Cortex of kidney (tissue), 1 donor: ENCODE data around the gene ZNF682.
"Not testable (repeated sequence)": the region's sequence is repeated elsewhere in the genome, so short reads cannot be mapped to it uniquely, and the experiment has no call there.

ENCODE experiments used
- DNase-seq: peaks from one replicate; lab custom pipeline; 2025; lab: John Stamatoyannopoulos, UW

The ZNF682 gene

GRCh38 chr19:20039203-20039723 is at the start of gene ZNF682:
ZNF682 (minus strand) TSS chr19:20039505; CDS start chr19:20039345, 160 bp downstream.
- DNase-seq = peak; percentile 64

GRCh38 chr19:20082876-20083275 is 43.6 kb upstream of the ZNF682 start:
- DNase-seq = not testable (repeated sequence)

- DNase-seq = not testable (repeated sequence)
These were observed 43.0 kb upstream of the ZNF682 start for GRCh38 chr19:20082232-20082833.

GRCh38 chr19:20080656-20081055 is 41.4 kb upstream of the ZNF682 start:
- no peak for DNase-seq

- no peak for DNase-seq
These were observed 40.2 kb upstream of the ZNF682 start for GRCh38 chr19:20079476-20079875.

- no peak for DNase-seq
These were observed 39.3 kb upstream of the ZNF682 start for GRCh38 chr19:20078581-20079031.

- no peak for DNase-seq
These were observed 38.6 kb upstream of the ZNF682 start, which contains the start of gene ZNF90 for GRCh38 chr19:20077791-20078463. ZNF90 (plus strand) TSS chr19:20078000; CDS start chr19:20078133, 133 bp downstream.

GRCh38 chr19:20072936-20073335 is 33.6 kb upstream of the ZNF682 start:
- no peak for DNase-seq

- DNase-seq = no peak
These were observed 31.4 kb upstream of the ZNF682 start for GRCh38 chr19:20070691-20071090.

GRCh38 chr19:20068559-20068958 is 29.3 kb upstream of the ZNF682 start:
- DNase-seq = not testable (repeated sequence)

GRCh38 chr19:20067943-20068342 is 28.6 kb upstream of the ZNF682 start:
- no peak for DNase-seq

- DNase-seq = no peak
These were observed 27.6 kb upstream of the ZNF682 start for GRCh38 chr19:20066861-20067260.

GRCh38 chr19:20060282-20060681 is 21.0 kb upstream of the ZNF682 start:
- no peak for DNase-seq

- not testable (repeated sequence) for DNase-seq
These were observed 19.4 kb upstream of the ZNF682 start for GRCh38 chr19:20058738-20059137.

- DNase-seq = peak; percentile 39
These were observed 12.8 kb upstream of the ZNF682 start for GRCh38 chr19:20051841-20052768.

GRCh38 chr19:20045742-20046141 is 6.4 kb upstream of the ZNF682 start:
- DNase-seq = not testable (repeated sequence)

- no peak for DNase-seq
These were observed 5.4 kb upstream of the ZNF682 start for GRCh38 chr19:20044663-20045062.

GRCh38 chr19:20038358-20039202 is 725 bp downstream of the ZNF682 start:
- DNase-seq = no peak

- DNase-seq = no peak
These were observed 3.4 kb downstream of the ZNF682 start for GRCh38 chr19:20035935-20036334.

GRCh38 chr19:20028611-20029010 is 10.7 kb downstream of the ZNF682 start:
- no peak for DNase-seq

- no peak for DNase-seq
These were observed 33.6 kb downstream of the ZNF682 start for GRCh38 chr19:20005741-20006140.
